Esophagus muscularis mucosa (tissue), 4 donors: ENCODE data around the gene LTF.

Experiments
- EP300 ChIP-seq: sonication (generic); formaldehyde crosslinking; IDR thresholded peaks from one replicate; pipeline ENCODE4 v1.6.1; 2017; ENCODE audit warnings: antibody characterized with exemption
- POLR2A ChIP-seq: fragments of 450-650 bp; IDR thresholded peaks from one replicate; pipeline ENCODE4 v1.6.1; 2017; ENCODE audit warnings: antibody characterized with exemption, moderate library complexity, mild to moderate bottlenecking, low read depth
- POLR2AphosphoS5 ChIP-seq, 2 donors: sonication (generic); formaldehyde crosslinking; IDR thresholded peaks; one replicate each; pipeline ENCODE4 v1.6.1; 2017; ENCODE audit warnings: antibody characterized with exemption in 2 of 2
- TF ChIP-seq, protein P1 (sequence below), 3 experiments: fragments of 200-600 bp in 2 of 3; fragments of 450-650 bp in 1 of 3; sonication (generic) in 2 of 3; IDR thresholded peaks; one replicate each; pipeline ENCODE4 v1.5.1; 2017 to 2019; ENCODE audit warnings: antibody characterized with exemption in 3 of 3, mild to moderate bottlenecking in 2 of 3, moderate library complexity in 1 of 3

GRCh38 chr3:46506526-46506925, 41.8 kb upstream of the LTF start:
- TF ChIP-seq POLR2A, result no peak
- TF ChIP-seq, protein P1, sequence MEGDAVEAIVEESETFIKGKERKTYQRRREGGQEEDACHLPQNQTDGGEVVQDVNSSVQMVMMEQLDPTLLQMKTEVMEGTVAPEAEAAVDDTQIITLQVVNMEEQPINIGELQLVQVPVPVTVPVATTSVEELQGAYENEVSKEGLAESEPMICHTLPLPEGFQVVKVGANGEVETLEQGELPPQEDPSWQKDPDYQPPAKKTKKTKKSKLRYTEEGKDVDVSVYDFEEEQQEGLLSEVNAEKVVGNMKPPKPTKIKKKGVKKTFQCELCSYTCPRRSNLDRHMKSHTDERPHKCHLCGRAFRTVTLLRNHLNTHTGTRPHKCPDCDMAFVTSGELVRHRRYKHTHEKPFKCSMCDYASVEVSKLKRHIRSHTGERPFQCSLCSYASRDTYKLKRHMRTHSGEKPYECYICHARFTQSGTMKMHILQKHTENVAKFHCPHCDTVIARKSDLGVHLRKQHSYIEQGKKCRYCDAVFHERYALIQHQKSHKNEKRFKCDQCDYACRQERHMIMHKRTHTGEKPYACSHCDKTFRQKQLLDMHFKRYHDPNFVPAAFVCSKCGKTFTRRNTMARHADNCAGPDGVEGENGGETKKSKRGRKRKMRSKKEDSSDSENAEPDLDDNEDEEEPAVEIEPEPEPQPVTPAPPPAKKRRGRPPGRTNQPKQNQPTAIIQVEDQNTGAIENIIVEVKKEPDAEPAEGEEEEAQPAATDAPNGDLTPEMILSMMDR (IDR thresholded peaks at IDR 0.05), result no peak
- TF ChIP-seq POLR2AphosphoS5 (IDR thresholded peaks at IDR 0.05), result no peak
- TF ChIP-seq EP300, result no peak
